Measurements from ENCODE around the gene CLDN12. TPM values are rescaled to one million over a fixed set of nuclear protein-coding genes. Genes with fewer than 3 reads are reported as not detected.
A peak's percentile ranks its signal among the peaks of the same experiment; 100 is the strongest.

CLDN12 gene
- total RNA-seq, 1 experiment from 2014 or later = 35.8 TPM

GRCh38 chr7:90432752-90433151 lies 29.5 kb downstream of the CLDN12 start:
- DNase-seq (ENCODE audit: low spot score) = no peak

GRCh38 chr7:90433221-90433620 lies 30.0 kb downstream of the CLDN12 start:
- DNase-seq (ENCODE audit: low spot score) = no peak

GRCh38 chr7:90445633-90446032 lies 42.4 kb downstream of the CLDN12 start:
- no peak for DNase-seq (ENCODE audit: low spot score)

GRCh38 chr7:90446137-90446899 lies 43.1 kb downstream of the CLDN12 start:
- DNase-seq (ENCODE audit: low spot score) = no peak

- DNase-seq (ENCODE audit: low spot score) = no peak
Measured at GRCh38 chr7:90453259-90453891, 50.1 kb downstream of the CLDN12 start.

- DNase-seq (ENCODE audit: low spot score) = no peak
Measured at GRCh38 chr7:90453931-90454330, 50.7 kb downstream of the CLDN12 start.

- DNase-seq (ENCODE audit: low spot score) = peak; percentile 58
Measured at GRCh38 chr7:90455163-90456030, 52.1 kb downstream of the CLDN12 start.

GRCh38 chr7:90458104-90458503 lies 54.8 kb downstream of the CLDN12 start:
- DNase-seq (ENCODE audit: low spot score) = no peak

- peak; percentile 18 for DNase-seq (ENCODE audit: low spot score)
Measured at GRCh38 chr7:90459888-90460287, 56.6 kb downstream of the CLDN12 start.

- no peak for DNase-seq (ENCODE audit: low spot score)
Measured at GRCh38 chr7:90461219-90461618, 58.0 kb downstream of the CLDN12 start.

GRCh38 chr7:90463151-90463628 lies 59.9 kb downstream of the CLDN12 start:
- DNase-seq (ENCODE audit: low spot score) = peak; percentile 55

Other genes starting within 250 kb of the CLDN12 start
- gene STEAP1, start 249.0 kb upstream of the CLDN12 start, total RNA-seq (2014; rRNA removed; shearing (Covaris generic)) = 0.83 and 1.5 TPM in 2 replicates
- 2.5 and 18.5 TPM in 2 replicates for gene STEAP2, start 191.7 kb upstream of the CLDN12 start, total RNA-seq (2014; rRNA removed; shearing (Covaris generic))
- 2.1 and 5.1 TPM in 2 replicates for gene CFAP69, start 158.3 kb upstream of the CLDN12 start, total RNA-seq (2014; rRNA removed; shearing (Covaris generic))
- not detected in 2 replicates for gene FAM237B, start 82.2 kb upstream of the CLDN12 start, total RNA-seq (2014; rRNA removed; shearing (Covaris generic))
- gene GTPBP10, start 56.7 kb upstream of the CLDN12 start, total RNA-seq (2014; rRNA removed; shearing (Covaris generic)) = 15.9 and 17.1 TPM in 2 replicates
- not detected in 2 replicates for gene PTTG1IP2, start 66.2 kb downstream of the CLDN12 start, total RNA-seq (2014; rRNA removed; shearing (Covaris generic))
- 19.6 and 22.3 TPM in 2 replicates for gene CDK14, start 192.9 kb downstream of the CLDN12 start, total RNA-seq (2014; rRNA removed; shearing (Covaris generic))

All from A172 (cell line).